ENCODE results near the gene RBPJL. TPM values are rescaled to one million over a fixed set of nuclear protein-coding genes. Genes with fewer than 3 reads are reported as not detected.

RBPJL gene
- total and polyA plus RNA-seq, 8 donors = 169 to 1,575 (median 454) TPM

DNA sequence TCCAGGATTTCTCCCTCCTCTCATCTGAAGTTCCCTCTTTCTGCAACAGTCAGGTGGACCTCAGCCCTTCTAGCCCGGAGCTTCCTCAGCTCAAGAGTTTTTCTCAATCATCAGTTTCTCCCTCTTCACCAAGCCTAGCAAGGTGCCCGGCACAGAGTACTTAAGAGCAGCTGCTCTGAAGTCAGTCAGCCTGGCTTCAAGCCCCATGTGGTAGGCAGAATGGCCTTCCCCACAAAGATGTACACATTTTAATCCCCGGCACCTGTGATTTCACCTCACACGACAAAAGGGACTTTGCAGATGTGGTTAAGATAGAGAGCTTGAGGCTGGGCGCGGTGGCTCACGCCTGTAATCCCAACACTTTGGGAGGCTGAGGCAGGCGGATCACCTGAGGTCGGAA, 15.1 kb upstream of the RBPJL start:
- DNase-seq (no peak), ATAC-seq (no peak), FAIRE-seq (no peak)
- Histone ChIP-seq H3K4me3 (no peak overlapping the region), H3K9me3 (no peaks in the 10 kb centered on the region), H3K27me3 (no peaks in the 10 kb centered on the region), H3K36me3 (no peaks in the 10 kb centered on the region), H3K4me1 (peaks cover 0 to 5% (median 0%) of the 10 kb centered on the region in 3 donors), H3K27ac (no peak overlapping the region)
- TF ChIP-seq, protein P1, sequence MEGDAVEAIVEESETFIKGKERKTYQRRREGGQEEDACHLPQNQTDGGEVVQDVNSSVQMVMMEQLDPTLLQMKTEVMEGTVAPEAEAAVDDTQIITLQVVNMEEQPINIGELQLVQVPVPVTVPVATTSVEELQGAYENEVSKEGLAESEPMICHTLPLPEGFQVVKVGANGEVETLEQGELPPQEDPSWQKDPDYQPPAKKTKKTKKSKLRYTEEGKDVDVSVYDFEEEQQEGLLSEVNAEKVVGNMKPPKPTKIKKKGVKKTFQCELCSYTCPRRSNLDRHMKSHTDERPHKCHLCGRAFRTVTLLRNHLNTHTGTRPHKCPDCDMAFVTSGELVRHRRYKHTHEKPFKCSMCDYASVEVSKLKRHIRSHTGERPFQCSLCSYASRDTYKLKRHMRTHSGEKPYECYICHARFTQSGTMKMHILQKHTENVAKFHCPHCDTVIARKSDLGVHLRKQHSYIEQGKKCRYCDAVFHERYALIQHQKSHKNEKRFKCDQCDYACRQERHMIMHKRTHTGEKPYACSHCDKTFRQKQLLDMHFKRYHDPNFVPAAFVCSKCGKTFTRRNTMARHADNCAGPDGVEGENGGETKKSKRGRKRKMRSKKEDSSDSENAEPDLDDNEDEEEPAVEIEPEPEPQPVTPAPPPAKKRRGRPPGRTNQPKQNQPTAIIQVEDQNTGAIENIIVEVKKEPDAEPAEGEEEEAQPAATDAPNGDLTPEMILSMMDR (IDR thresholded peaks at IDR 0.05) = no peak
- intact Hi-C loops (cut with DNase I) = loop anchor here in 1 of 3 donors (5.0 kb wide), 1 partner anchor 189 kb away; the partner anchor contains the start of gene KCNS1
- 78 to 81% methylated on average over 9 of the region's 9 CpGs for WGBS, 2 donors

DNA sequence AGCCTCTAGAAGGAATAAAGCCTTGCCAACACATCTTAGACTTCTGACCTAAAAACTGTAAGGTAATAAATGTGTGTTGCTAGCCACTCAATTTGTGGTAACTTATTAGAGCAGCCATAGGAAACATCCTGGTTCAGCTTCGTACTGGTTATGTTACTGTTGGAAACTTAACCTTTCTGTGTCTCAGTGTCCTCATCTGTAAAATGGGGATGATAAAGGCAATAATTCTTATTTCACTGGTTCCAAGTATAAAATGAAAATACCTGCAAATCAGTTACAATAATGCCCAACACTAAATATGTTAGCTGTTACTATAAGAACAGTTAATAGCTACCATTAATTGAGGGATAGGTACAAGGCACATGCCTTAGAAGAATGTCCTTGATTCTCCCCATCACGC, 14.3 kb upstream of the RBPJL start:
- Histone ChIP-seq H3K4me3 (no peak overlapping the region), H3K27me3 (no peaks in the 10 kb centered on the region), H3K4me1 (peaks cover 0 to 5% (median 0%) of the 10 kb centered on the region in 3 donors), H3K9me3 (no peaks in the 10 kb centered on the region), H3K36me3 (no peaks in the 10 kb centered on the region), H3K27ac (no peak overlapping the region)
- WGBS, 2 donors = 89 to 92% methylated on average over 2 of the region's 2 CpGs
- no peak for ATAC-seq
- intact Hi-C loops (cut with DNase I) = loop anchor here in 1 of 3 donors (5.0 kb wide), 1 partner anchor 190 kb away; the partner anchor contains the start of gene KCNS1
- TF ChIP-seq, protein P1 (IDR thresholded peaks at IDR 0.05) = no peak
- no peak for DNase-seq
- no peak for FAIRE-seq

DNA sequence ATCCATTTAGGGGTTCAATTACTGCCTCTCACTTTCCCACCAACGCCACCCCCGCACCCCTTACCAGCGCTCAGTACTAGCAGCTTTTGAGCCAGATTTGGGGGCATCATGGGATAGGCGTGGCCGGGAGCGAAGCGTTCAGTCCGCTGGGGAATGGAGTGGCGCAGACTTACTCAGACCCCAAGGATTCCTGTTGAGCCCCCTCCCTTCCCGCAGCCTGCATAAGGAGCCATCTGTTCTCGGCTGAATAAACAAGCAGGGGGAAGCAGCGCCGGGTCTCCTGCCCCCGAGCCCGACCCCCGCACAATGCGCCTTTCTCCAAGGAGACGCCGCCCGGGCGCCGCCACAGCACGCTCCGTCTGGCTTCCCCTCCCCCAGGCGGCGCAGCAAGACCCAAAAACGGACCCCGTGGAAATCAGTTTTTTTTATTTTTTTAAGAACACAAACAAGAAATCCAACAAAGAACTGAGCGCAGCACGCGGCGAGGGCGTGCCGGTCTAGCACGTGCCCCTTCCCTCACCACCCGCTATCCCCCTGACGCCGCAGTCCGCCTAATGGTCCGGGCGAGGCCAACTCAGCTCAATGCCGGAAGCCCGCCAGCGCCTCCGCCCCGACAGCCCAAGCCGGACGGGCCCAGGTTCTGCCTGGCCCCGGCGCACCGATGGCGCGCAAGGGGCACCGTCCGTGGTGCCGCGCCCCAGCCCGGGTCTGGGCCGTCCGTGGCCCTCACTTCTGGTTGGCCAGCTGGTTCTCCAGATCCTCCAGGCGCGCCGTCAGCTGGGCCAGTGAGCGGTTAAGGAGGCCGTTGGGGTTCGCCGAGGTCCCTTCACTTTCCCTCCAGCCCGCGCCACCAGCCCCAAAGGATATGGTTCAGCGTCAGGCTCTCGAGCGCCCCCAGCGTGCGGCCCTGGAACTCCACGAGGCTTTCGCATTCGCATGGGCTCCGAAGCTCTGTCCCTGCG, 13.3 kb upstream of the RBPJL start:
- Histone ChIP-seq H3K4me1 (peaks cover 0 to 5% (median 0%) of the 10 kb centered on the region in 3 donors), H3K27ac (peak overlapping the region in 3 of 4 donors; percentile 48 to 69 (median 58)), H3K9me3 (no peaks in the 10 kb centered on the region), H3K27me3 (no peaks in the 10 kb centered on the region), H3K36me3 (no peaks in the 10 kb centered on the region), H3K4me3 (peak overlapping the region; percentile 28 to 77 (median 54))
- TF ChIP-seq, protein P1 (IDR thresholded peaks at IDR 0.05) = peak; percentile 92 to 98 (median 96)
- FAIRE-seq = no peak
- intact Hi-C loops (cut with DNase I) = loop anchor here in 1 of 3 donors (5.0 kb wide), 1 partner anchor 191 kb away; the partner anchor contains the start of gene KCNS1
- peak; percentile 77 to 97 (median 88) for DNase-seq
- ATAC-seq = peak; percentile 86 to 92 (median 92)
- WGBS, 2 donors = 8% methylated on average over 66 to 79 of the region's 79 CpGs

DNA sequence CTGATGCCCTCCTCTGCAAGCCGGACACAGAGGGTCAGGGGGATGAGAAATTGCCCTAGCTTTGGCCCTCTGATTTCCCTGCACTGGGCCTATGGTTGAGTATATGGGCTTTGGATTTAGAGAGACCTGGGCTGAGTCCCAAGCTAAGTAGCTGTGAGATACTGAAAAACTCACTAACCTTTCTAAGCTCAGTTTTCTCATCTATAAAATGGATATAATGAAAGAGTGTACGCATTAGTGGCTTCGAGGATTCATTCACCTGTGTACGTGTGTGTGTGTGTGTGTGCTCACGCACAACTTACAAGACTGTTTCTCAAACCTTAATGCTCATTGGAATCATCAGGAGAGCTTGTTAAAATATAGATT, 12.7 kb upstream of the RBPJL start:
- Histone ChIP-seq H3K27me3 (no peaks in the 10 kb centered on the region), H3K36me3 (no peaks in the 10 kb centered on the region), H3K4me3 (peak overlapping the region in 2 of 4 donors; percentile 61 to 77), H3K27ac (no peak overlapping the region), H3K4me1 (peaks cover 0 to 5% (median 0%) of the 10 kb centered on the region in 3 donors), H3K9me3 (no peaks in the 10 kb centered on the region)
- intact Hi-C loops (cut with DNase I) = loop anchor here in 1 of 3 donors (5.0 kb wide), 1 partner anchor 192 kb away; the partner anchor contains the start of gene KCNS1
- FAIRE-seq = no peak
- 39 to 48% methylated on average over 5 of the region's 5 CpGs for WGBS, 2 donors
- no peak for ATAC-seq
- TF ChIP-seq, protein P1 (IDR thresholded peaks at IDR 0.05) = peak in 1 of 4 donors; percentile 17
- no peak for DNase-seq

All from pancreas (tissue), 10 donors.